Measurements from ENCODE around the gene LYSMD1.

DNA sequence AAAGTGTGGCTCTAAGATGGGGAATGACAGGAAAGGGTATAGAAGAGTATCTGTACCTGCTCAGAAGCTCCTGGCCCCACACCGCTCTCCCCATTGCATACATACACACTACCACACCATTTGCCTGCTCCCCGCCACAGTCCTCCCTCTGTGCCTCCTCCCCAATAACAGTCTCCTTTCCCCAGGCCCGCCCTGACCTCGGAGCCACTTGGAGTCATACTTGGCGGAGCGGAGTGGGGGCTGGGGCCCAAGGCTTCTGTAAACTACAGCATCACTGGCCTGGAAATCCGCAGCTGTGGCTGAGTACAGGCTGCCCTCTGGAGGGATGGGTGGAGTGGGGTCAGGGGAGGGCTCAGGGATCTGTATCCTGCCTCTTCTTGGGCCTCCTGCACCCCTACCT is 27.9 kb downstream of the LYSMD1 start:
- TF ChIP-seq TCF12 (IDR thresholded peaks at IDR 0.05; ENCODE audit: low read depth, low read length) (no peak), SP4 (IDR thresholded peaks at IDR 0.05; ENCODE audit: low read length) (no peak)
